OCI-LY7 (cell line): ENCODE data around the gene ADAM22. TPM values are rescaled to one million over a fixed set of nuclear protein-coding genes. Genes with fewer than 3 reads are reported as not detected.

Experiments used
- BruUV-seq: library from RNA; stranded (reverse); fragments of 400-500 nt; replicated peaks from 2 replicates; lab custom pipeline; 2021; lab: Mats Ljungman, UMichigan
- CTCF ChIA-PET: fragments of 300-600 bp; sonication (Branson Sonifier 250); formaldehyde crosslinking; loops from one replicate; lab custom pipeline; 2022; ENCODE audit warnings: antibody characterized with exemption; ENCODE audit not compliant: unreplicated experiment; lab: Charles Lee
- POLR2A ChIA-PET: fragments of 300-600 bp; sonication (Branson Sonifier 250); formaldehyde crosslinking; loops from one replicate; lab custom pipeline; 2022; ENCODE audit warnings: antibody characterized with exemption; lab: Charles Lee
- DNase-seq: peaks from one replicate; pipeline ENCODE4 v3.0.0-alpha.2; 2015; ENCODE audit warnings: low spot score
- H2AFZ ChIP-seq: fragments of 200-600 bp; sonication (generic), shearing (Covaris generic); 2 replicates; pipeline ENCODE4 v1.6.1; 2014; ENCODE audit warnings: mild to moderate bottlenecking, antibody characterized with exemption, low read length, moderate library complexity
- H3K27ac ChIP-seq: fragments of 200-600 bp; sonication (generic); 2 replicates; pipeline ENCODE4 v1.5.1; 2014; ENCODE audit warnings: mixed run types, low read depth, mild to moderate bottlenecking, moderate library complexity, low read length, inconsistent platforms; ENCODE audit not compliant: poor library complexity, severe bottlenecking
- H3K36me3 ChIP-seq: fragments of 200-600 bp; sonication (generic); 2 replicates; pipeline ENCODE4 v1.6.1; 2014; ENCODE audit warnings: mild to moderate bottlenecking, antibody characterized with exemption, low read length, moderate library complexity, mixed read lengths; ENCODE audit not compliant: insufficient read depth
- H3K4me1 ChIP-seq: fragments of 200-600 bp; sonication (generic); 2 replicates; pipeline ENCODE4 v1.5.1; 2014; ENCODE audit warnings: mild to moderate bottlenecking, low read length; ENCODE audit not compliant: insufficient read depth, poor library complexity, severe bottlenecking
- H3K4me2 ChIP-seq: fragments of 200-600 bp; sonication (generic); 2 replicates; pipeline ENCODE4 v1.6.1; 2014; ENCODE audit warnings: mild to moderate bottlenecking, low read length
- H3K4me3 ChIP-seq: fragments of 200-600 bp; sonication (generic); 2 replicates; pipeline ENCODE4 v1.5.1; 2014; ENCODE audit warnings: mild to moderate bottlenecking, low read depth, low read length; ENCODE audit not compliant: poor library complexity, severe bottlenecking
- H3K79me2 ChIP-seq: fragments of 200-600 bp; sonication (generic); 2 replicates; pipeline ENCODE4 v1.6.1; 2016; ENCODE audit warnings: low read depth, mild to moderate bottlenecking, low read length, moderate library complexity, mixed read lengths; ENCODE audit not compliant: insufficient read depth
- H3K9me2 ChIP-seq: fragments of 200-600 bp; sonication (generic); 2 replicates; pipeline ENCODE4 v1.6.1; 2016; ENCODE audit warnings: mild to moderate bottlenecking, low read length, mixed read lengths; ENCODE audit not compliant: insufficient read depth
- H3K9me3 ChIP-seq: fragments of 200-600 bp; sonication (generic); 2 replicates; pipeline ENCODE4 v1.6.1; 2014; ENCODE audit warnings: mild to moderate bottlenecking, mixed run types, low read length, mixed read lengths
- H4K20me1 ChIP-seq: fragments of 200-600 bp; sonication (generic); 2 replicates; pipeline ENCODE4 v1.6.1; 2014; ENCODE audit warnings: mild to moderate bottlenecking, antibody characterized with exemption, low read length, moderate library complexity, mixed read lengths; ENCODE audit not compliant: insufficient read depth
- EZH2phosphoT487 ChIP-seq: fragments of 200-600 bp; sonication (generic); IDR thresholded peaks from 2 replicates; pipeline ENCODE4 v1.6.1; 2018; ENCODE audit warnings: low read depth, borderline replicate concordance, mild to moderate bottlenecking, mixed run types, antibody characterized with exemption, low read length, moderate library complexity, mixed read lengths
- intact Hi-C: fragments of 100-400 bp; cut with micrococcal nuclease; formaldehyde crosslinking; loops from one replicate; pipeline ENCODE4 v1.10.0; 2022; ENCODE audit not compliant: unreplicated experiment
- total RNA-seq, 2 experiments: library from RNA; depleted of rRNA in 1 of 2; stranded (reverse); fragments of >200 nt in 1 of 2; shearing (Covaris generic) in 1 of 2; gene quantifications; 2 replicates each; pipeline ENCODE4 v1.2.3, GENCODE V29; 2014 to 2022
- TF ChIP-seq, protein P1 (sequence below): fragments of 200-600 bp; sonication (generic); conservative IDR thresholded peaks from 2 replicates; pipeline ENCODE4 v1.5.1; 2014; ENCODE audit warnings: mild to moderate bottlenecking, antibody characterized with exemption, low read length, moderate library complexity, mixed read lengths

ADAM22 gene
- total RNA-seq, 2 experiments from 2014 or later = 12.0 to 13.6 TPM

DNA sequence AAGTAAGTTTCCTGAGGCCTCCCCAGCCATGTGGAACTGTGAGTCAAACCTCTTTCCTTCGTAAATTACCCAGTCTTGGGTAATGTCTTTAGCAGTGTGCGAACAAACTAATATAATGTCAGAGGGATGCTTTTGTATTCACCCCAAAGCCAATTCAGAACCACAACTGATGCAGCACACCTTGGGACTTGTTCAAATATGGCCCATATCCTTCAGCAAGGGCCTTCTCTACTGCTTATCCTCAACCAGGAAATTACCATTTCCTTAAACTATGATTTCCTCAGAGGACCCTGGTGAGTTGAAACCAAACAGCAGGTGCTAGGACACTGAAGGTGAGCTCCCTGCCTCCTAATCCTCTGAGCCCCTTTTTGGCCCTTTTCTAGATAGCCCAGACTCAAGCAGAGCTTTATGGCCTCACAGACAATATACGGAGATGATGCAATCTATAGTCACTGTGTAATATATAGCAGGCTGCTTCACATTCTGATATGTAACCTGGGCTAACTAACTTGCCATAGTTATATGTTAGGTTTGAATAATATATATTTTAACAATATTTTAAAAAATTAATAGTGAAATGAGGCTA lies 270.6 kb downstream of the ADAM22 start:
- Histone ChIP-seq H4K20me1 (no peaks in the 10 kb centered on the region), H2AFZ (no peak overlapping the region), H3K4me1 (no peaks in the 10 kb centered on the region), H3K36me3 (peaks cover 82% of the 10 kb centered on the region), H3K9me3 (no peaks in the 10 kb centered on the region), H3K27ac (no peak overlapping the region), H3K4me2 (no peak overlapping the region), H3K4me3 (no peak overlapping the region), H3K79me2 (no peaks in the 10 kb centered on the region), H3K9me2 (no peaks in the 10 kb centered on the region)
- TF ChIP-seq, protein P1, sequence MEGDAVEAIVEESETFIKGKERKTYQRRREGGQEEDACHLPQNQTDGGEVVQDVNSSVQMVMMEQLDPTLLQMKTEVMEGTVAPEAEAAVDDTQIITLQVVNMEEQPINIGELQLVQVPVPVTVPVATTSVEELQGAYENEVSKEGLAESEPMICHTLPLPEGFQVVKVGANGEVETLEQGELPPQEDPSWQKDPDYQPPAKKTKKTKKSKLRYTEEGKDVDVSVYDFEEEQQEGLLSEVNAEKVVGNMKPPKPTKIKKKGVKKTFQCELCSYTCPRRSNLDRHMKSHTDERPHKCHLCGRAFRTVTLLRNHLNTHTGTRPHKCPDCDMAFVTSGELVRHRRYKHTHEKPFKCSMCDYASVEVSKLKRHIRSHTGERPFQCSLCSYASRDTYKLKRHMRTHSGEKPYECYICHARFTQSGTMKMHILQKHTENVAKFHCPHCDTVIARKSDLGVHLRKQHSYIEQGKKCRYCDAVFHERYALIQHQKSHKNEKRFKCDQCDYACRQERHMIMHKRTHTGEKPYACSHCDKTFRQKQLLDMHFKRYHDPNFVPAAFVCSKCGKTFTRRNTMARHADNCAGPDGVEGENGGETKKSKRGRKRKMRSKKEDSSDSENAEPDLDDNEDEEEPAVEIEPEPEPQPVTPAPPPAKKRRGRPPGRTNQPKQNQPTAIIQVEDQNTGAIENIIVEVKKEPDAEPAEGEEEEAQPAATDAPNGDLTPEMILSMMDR = no peak
- no peak for TF ChIP-seq EZH2phosphoT487
- DNase-seq = no peak
- intact Hi-C loops = no loop called here
- BruUV-seq = no TSS peak
- ChIA-PET POLR2A (interaction anchor here (0.7 to 4.8 kb wide), 5 partner anchors 9 to 16 kb away, joined by 3 to 21 read pairs (median 3); no protein-coding TSS in a partner anchor), CTCF (no interaction called here)

DNA sequence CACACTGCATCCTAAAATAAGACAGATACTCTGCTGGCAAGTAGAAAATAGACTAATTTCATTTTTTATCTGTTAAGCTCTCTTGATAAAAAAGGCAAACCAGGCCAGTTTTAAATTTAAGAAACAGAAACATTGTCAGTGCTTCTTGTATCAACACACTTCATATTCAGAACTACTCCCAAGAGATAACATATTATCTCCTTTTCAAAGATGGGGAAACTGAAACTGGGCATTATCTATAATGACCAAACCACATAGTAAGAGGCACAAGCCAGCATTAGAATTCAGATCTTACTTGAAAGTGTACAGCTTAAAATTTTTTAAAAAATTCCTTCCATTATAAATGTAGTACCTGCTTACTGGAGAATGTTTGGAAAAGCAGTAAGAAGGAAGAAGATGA lies 271.1 kb downstream of the ADAM22 start:
- Histone ChIP-seq H3K36me3 (peaks cover 88% of the 10 kb centered on the region), H3K9me2 (no peaks in the 10 kb centered on the region), H3K4me1 (no peaks in the 10 kb centered on the region), H3K9me3 (no peaks in the 10 kb centered on the region), H4K20me1 (no peaks in the 10 kb centered on the region), H3K27ac (no peak overlapping the region), H3K4me2 (no peak overlapping the region), H2AFZ (no peak overlapping the region), H3K79me2 (no peaks in the 10 kb centered on the region), H3K4me3 (no peak overlapping the region)
- BruUV-seq = no TSS peak
- TF ChIP-seq, protein P1 = no peak
- TF ChIP-seq EZH2phosphoT487 = no peak
- no peak for DNase-seq
- ChIA-PET POLR2A (interaction anchor here (0.7 to 4.8 kb wide), 5 partner anchors 9 to 16 kb away, joined by 3 to 21 read pairs (median 3); no protein-coding TSS in a partner anchor), CTCF (no interaction called here)
- intact Hi-C loops = no loop called here

DNA sequence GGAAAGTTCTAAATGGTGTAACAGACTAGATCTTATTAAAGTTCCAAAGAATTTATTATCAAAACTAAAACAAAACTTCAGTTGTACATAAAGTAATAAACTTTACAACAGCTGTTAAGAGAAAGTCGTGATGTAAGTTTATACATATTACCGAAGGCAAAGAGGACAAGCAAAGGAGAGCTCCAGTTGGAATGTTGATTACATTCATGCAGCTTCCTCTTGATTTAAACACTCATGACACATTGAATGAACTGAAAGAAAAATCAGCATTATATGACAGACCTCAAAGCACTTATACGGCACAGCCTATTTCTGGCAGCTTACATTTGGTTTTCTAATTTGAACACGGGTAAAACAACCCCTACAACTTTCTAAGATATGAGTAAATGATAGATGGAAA lies 272.2 kb downstream of the ADAM22 start:
- intact Hi-C loops = no loop called here
- H3K79me2 ChIP-seq = no peaks in the 10 kb centered on the region
- TF ChIP-seq, protein P1 = no peak
- no peak for TF ChIP-seq EZH2phosphoT487
- no peak overlapping the region for H3K4me2 ChIP-seq
- CTCF ChIA-PET = no interaction called here
- H3K9me3 ChIP-seq = no peaks in the 10 kb centered on the region
- H3K9me2 ChIP-seq = no peaks in the 10 kb centered on the region
- POLR2A ChIA-PET = interaction anchor here (0.9 to 4.8 kb wide), 5 partner anchors 9 to 14 kb away, joined by 3 to 21 read pairs (median 5); no protein-coding TSS in a partner anchor
- peaks cover 90% of the 10 kb centered on the region for H3K36me3 ChIP-seq
- DNase-seq = no peak
- no peak overlapping the region for H2AFZ ChIP-seq
- no peak overlapping the region for H3K4me3 ChIP-seq
- no peaks in the 10 kb centered on the region for H4K20me1 ChIP-seq
- no TSS peak for BruUV-seq
- H3K27ac ChIP-seq = no peak overlapping the region
- no peaks in the 10 kb centered on the region for H3K4me1 ChIP-seq
